Mesenteric fat pad (tissue), 1 donor: Measurements from ENCODE around the gene SLC23A2. TPM values are rescaled to one million over a fixed set of nuclear protein-coding genes. Genes with fewer than 3 reads are reported as not detected.
"Not testable (repeated sequence)": the region's sequence is repeated elsewhere in the genome, so short reads cannot be mapped to it uniquely, and the experiment has no call there.

Source experiments
- DNase-seq: peaks from one replicate; pipeline ENCODE4 v3.0.0-alpha.2; 2020; ENCODE audit warnings: low spot score
- total RNA-seq: library from RNA; stranded (reverse); fragmentation: NEBNext Ultra II Directional; extraction: Animal tissue kit (Norgen Biotek cat#: 25700); gene quantifications from one replicate; pipeline ENCODE4 v1.2.1, GENCODE V29; 2021
- donor health status: DM: yes; HTN: yes; CAD: no.

Gene SLC23A2
- total RNA-seq, 1 donor from 2014 or later, result 22.2 TPM

GRCh38 chr20:5013682-5014447, 12.6 kb upstream of the SLC23A2 start:
- DNase-seq, result no peak

- no peak for DNase-seq
Observed at GRCh38 chr20:5008759-5009158, 7.4 kb upstream of the SLC23A2 start.

GRCh38 chr20:5005326-5005725, 4.0 kb upstream of the SLC23A2 start:
- DNase-seq, result no peak

- not testable (repeated sequence) for DNase-seq
Observed at GRCh38 chr20:5004825-5005224, 3.5 kb upstream of the SLC23A2 start.

- DNase-seq, result no peak
Observed at GRCh38 chr20:5003626-5004025, 2.3 kb upstream of the SLC23A2 start.

GRCh38 chr20:5002077-5002413, 735 bp upstream of the SLC23A2 start:
- no peak for DNase-seq

- no peak for DNase-seq
Observed at GRCh38 chr20:5000263-5001173, 792 bp downstream of the SLC23A2 start.

GRCh38 chr20:4999788-5000187, 1.5 kb downstream of the SLC23A2 start:
- no peak for DNase-seq

GRCh38 chr20:4998160-4998651, 3.1 kb downstream of the SLC23A2 start:
- DNase-seq, result no peak

- DNase-seq, result no peak
Observed at GRCh38 chr20:4997222-4997621, 4.1 kb downstream of the SLC23A2 start.

- no peak for DNase-seq
Observed at GRCh38 chr20:4989570-4989969, 11.7 kb downstream of the SLC23A2 start.

- DNase-seq, result peak; percentile 18
Observed at GRCh38 chr20:4987130-4987529, 14.2 kb downstream of the SLC23A2 start.

- peak; percentile 30 for DNase-seq
Observed at GRCh38 chr20:4985658-4986057, 15.7 kb downstream of the SLC23A2 start.

GRCh38 chr20:4982281-4982680, 19.0 kb downstream of the SLC23A2 start:
- DNase-seq, result no peak

- DNase-seq, result no peak
Observed at GRCh38 chr20:4979841-4980410, 21.4 kb downstream of the SLC23A2 start.

- DNase-seq, result no peak
Observed at GRCh38 chr20:4978050-4978918, 23.0 kb downstream of the SLC23A2 start.

GRCh38 chr20:4976014-4976413, 25.3 kb downstream of the SLC23A2 start:
- not testable (repeated sequence) for DNase-seq

- no peak for DNase-seq
Observed at GRCh38 chr20:4973330-4974097, 27.8 kb downstream of the SLC23A2 start.

- DNase-seq, result no peak
Observed at GRCh38 chr20:4972506-4973251, 28.6 kb downstream of the SLC23A2 start.
